NT2/D1 (cell line): ENCODE results near the gene GALNT12.

ENCODE experiments used
- SUZ12 ChIP-seq: IDR thresholded peaks from 2 replicates; pipeline ENCODE4 v1.6.1; 2011; ENCODE audit not compliant: insufficient read length, insufficient read depth; ENCODE audit errors: extremely low read depth
- YY1 ChIP-seq: IDR thresholded peaks from 2 replicates; pipeline ENCODE4 v1.6.1; 2011; ENCODE audit not compliant: insufficient read length, insufficient read depth
- ZNF274 ChIP-seq: IDR thresholded peaks from 2 replicates; pipeline ENCODE4 v1.6.1; 2011; ENCODE audit warnings: mild to moderate bottlenecking, low read depth, low read length

GRCh38 chr9:98874721-98875255 lies 67.3 kb downstream of the GALNT12 start:
- no peak for TF ChIP-seq YY1
- no peak for TF ChIP-seq ZNF274
- no peak for TF ChIP-seq SUZ12
